ENCODE measurements around the gene CIC. TPM values are rescaled to one million over a fixed set of nuclear protein-coding genes. Genes with fewer than 3 reads are reported as not detected.

Gene CIC
- polyA plus RNA-seq, 3 donors: 0.62 to 42.2 (median 0.87) TPM

DNA sequence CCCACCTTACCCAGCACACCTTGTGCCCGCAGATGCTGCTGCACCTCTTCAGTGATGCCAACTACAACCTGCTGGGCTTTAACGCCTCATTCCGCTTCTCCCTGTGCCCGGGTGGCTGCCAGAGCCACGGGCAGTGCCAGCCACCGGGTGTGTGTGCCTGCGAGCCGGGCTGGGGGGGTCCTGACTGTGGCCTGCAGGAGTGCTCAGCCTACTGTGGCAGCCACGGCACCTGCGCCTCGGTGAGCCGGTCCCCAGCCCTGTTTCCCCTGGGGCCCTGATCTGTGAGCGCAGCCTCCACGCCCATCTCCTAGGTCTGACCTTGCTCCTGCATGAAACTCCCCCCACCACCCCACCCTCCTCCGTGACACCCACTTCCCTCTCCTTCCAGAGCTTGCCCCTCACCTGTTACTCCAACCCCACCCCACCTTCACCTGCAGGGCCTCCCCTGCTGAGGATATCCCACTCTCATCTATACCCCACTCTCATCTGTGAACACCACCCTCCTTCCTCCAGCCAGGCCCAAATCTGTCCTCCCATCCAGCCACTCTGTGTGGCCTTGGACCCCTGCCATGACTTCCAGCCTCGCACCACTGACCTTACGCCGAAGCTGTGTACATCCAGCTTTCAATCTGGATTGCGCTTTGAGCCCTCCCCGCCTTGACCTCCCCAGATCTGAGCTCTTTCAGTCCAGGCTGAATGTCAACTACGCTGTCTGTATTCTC, 65.1 kb downstream of the CIC start:
- peaks cover 0 to 2% of the 10 kb centered on the region in 2 donors for H3K36me3 Mint-ChIP-seq
- peaks cover 7% of the 10 kb centered on the region for H3K4me1 Mint-ChIP-seq
- H4K20me1 ChIP-seq (ENCODE audit: insufficient read depth, low read length): no peaks in the 10 kb centered on the region
- TF ChIP-seq, protein P1, sequence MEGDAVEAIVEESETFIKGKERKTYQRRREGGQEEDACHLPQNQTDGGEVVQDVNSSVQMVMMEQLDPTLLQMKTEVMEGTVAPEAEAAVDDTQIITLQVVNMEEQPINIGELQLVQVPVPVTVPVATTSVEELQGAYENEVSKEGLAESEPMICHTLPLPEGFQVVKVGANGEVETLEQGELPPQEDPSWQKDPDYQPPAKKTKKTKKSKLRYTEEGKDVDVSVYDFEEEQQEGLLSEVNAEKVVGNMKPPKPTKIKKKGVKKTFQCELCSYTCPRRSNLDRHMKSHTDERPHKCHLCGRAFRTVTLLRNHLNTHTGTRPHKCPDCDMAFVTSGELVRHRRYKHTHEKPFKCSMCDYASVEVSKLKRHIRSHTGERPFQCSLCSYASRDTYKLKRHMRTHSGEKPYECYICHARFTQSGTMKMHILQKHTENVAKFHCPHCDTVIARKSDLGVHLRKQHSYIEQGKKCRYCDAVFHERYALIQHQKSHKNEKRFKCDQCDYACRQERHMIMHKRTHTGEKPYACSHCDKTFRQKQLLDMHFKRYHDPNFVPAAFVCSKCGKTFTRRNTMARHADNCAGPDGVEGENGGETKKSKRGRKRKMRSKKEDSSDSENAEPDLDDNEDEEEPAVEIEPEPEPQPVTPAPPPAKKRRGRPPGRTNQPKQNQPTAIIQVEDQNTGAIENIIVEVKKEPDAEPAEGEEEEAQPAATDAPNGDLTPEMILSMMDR (IDR thresholded peaks at IDR 0.05): no peak
- H3K79me2 ChIP-seq (ENCODE audit: insufficient read depth, low read length): no peaks in the 10 kb centered on the region
- H3K27me3 ChIP-seq (ENCODE audit: control insufficient read depth in 2 of 2, insufficient read depth in 2 of 2, low read length in 2 of 2): no peaks in the 10 kb centered on the region
- DNase-seq: no peak
- no peak overlapping the region for H2AFZ ChIP-seq (ENCODE audit: insufficient read depth, low read depth, low read length, poor library complexity, severe bottlenecking)
- no peaks in the 10 kb centered on the region for H3K9me3 Mint-ChIP-seq
- intact Hi-C loops (cut with micrococcal nuclease): no loop called here
- H3K27ac Mint-ChIP-seq: no peak overlapping the region
- no peaks in the 10 kb centered on the region for H3K9me3 ChIP-seq (replicated peaks in 1 of 2; ENCODE audit: control insufficient read depth in 1 of 2, insufficient read depth in 1 of 2, low read length in 2 of 2)
- no peak overlapping the region for H3K4me2 ChIP-seq (replicated peaks; ENCODE audit: extremely low read depth, low read length, poor library complexity, severe bottlenecking)
- H3K9ac ChIP-seq (ENCODE audit: insufficient read depth, low read length, poor library complexity, severe bottlenecking): no peak overlapping the region
- H3K36me3 ChIP-seq (replicated peaks in 1 of 2; ENCODE audit: control insufficient read depth in 1 of 2, insufficient read depth in 2 of 2, low read length in 2 of 2): peaks cover 5 to 9% of the 10 kb centered on the region in 2 donors
- H3K27me3 Mint-ChIP-seq (ENCODE audit: low read depth in 3 of 3): peaks cover 0 to 4% (median 0%) of the 10 kb centered on the region in 3 donors
- no peak overlapping the region for H3K4me3 ChIP-seq (replicated peaks in 1 of 3; ENCODE audit: low read depth in 2 of 3, low read length in 3 of 3)
- no peak overlapping the region for H3K27ac ChIP-seq (ENCODE audit: low read depth in 1 of 2, low read length in 2 of 2)
- H3K4me1 ChIP-seq (ENCODE audit: control insufficient read depth in 1 of 2, insufficient read depth in 2 of 2, low read length in 2 of 2): peaks cover 0 to 5% of the 10 kb centered on the region in 2 donors
- 96% methylated on average over 21 of the region's 21 CpGs for WGBS (ENCODE audit: insufficient coverage)
- no peak overlapping the region for H3K4me3 Mint-ChIP-seq

DNA sequence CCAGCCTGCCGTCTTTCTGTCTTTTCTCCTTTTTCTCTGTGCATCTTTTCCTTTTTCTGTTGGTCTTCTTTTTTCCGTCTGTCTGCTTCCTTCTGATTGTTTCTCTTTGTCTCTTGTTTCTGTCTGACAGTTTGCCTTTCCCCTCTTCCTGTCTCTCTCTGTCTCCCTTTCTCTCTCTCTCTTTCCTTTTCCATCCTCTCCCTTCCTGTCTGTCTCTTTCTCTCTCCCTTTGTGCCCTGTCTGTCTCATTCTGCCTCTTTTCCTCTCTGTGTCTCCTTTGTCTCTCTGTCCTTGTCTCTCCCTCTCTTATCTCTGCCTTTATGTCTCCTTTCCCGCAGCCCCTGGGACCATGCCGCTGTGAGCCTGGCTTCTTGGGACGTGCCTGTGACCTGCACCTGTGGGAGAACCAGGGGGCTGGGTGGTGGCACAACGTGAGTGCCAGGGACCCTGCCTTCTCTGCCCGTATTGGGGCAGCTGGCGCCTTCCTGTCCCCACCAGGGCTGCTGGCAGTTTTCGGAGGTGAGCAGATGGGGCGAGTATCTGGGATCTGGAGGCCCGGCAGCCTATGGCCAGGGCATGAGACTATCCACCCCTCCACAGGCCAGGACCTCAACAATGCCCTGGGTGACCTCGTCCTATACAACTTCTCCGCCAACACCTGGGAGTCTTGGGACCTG, 65.8 kb downstream of the CIC start:
- H3K36me3 Mint-ChIP-seq: peaks cover 0 to 2% of the 10 kb centered on the region in 2 donors
- peaks cover 0 to 5% of the 10 kb centered on the region in 2 donors for H3K4me1 ChIP-seq (ENCODE audit: control insufficient read depth in 1 of 2, insufficient read depth in 2 of 2, low read length in 2 of 2)
- intact Hi-C loops (cut with micrococcal nuclease): no loop called here
- no peak overlapping the region for H3K4me3 ChIP-seq (replicated peaks in 1 of 3; ENCODE audit: low read depth in 2 of 3, low read length in 3 of 3)
- H3K27ac ChIP-seq (ENCODE audit: low read depth in 1 of 2, low read length in 2 of 2): no peak overlapping the region
- H3K27ac Mint-ChIP-seq: no peak overlapping the region
- DNase-seq: no peak
- no peaks in the 10 kb centered on the region for H3K9me3 Mint-ChIP-seq
- H3K4me1 Mint-ChIP-seq: peaks cover 6% of the 10 kb centered on the region
- peaks cover 5 to 9% of the 10 kb centered on the region in 2 donors for H3K36me3 ChIP-seq (replicated peaks in 1 of 2; ENCODE audit: control insufficient read depth in 1 of 2, insufficient read depth in 2 of 2, low read length in 2 of 2)
- no peaks in the 10 kb centered on the region for H3K9me3 ChIP-seq (replicated peaks in 1 of 2; ENCODE audit: control insufficient read depth in 1 of 2, insufficient read depth in 1 of 2, low read length in 2 of 2)
- H3K27me3 Mint-ChIP-seq (ENCODE audit: low read depth in 3 of 3): peaks cover 0 to 4% (median 0%) of the 10 kb centered on the region in 3 donors
- no peaks in the 10 kb centered on the region for H4K20me1 ChIP-seq (ENCODE audit: insufficient read depth, low read length)
- no peak overlapping the region for H3K4me3 Mint-ChIP-seq
- TF ChIP-seq, protein P1 (IDR thresholded peaks at IDR 0.05): no peak
- WGBS (ENCODE audit: insufficient coverage): 95% methylated on average over 13 of the region's 13 CpGs
- no peak overlapping the region for H2AFZ ChIP-seq (ENCODE audit: insufficient read depth, low read depth, low read length, poor library complexity, severe bottlenecking)
- no peaks in the 10 kb centered on the region for H3K27me3 ChIP-seq (ENCODE audit: control insufficient read depth in 2 of 2, insufficient read depth in 2 of 2, low read length in 2 of 2)
- no peaks in the 10 kb centered on the region for H3K79me2 ChIP-seq (ENCODE audit: insufficient read depth, low read length)
- no peak overlapping the region for H3K4me2 ChIP-seq (replicated peaks; ENCODE audit: extremely low read depth, low read length, poor library complexity, severe bottlenecking)
- no peak overlapping the region for H3K9ac ChIP-seq (ENCODE audit: insufficient read depth, low read length, poor library complexity, severe bottlenecking)

All from CD14-positive monocyte (primary cell).